Measurements from ENCODE around the gene OR7A5.
"Not testable (repeated sequence)": the region's sequence is repeated elsewhere in the genome, so short reads cannot be mapped to it uniquely, and the experiment has no call there.

The OR7A5 gene

DNA sequence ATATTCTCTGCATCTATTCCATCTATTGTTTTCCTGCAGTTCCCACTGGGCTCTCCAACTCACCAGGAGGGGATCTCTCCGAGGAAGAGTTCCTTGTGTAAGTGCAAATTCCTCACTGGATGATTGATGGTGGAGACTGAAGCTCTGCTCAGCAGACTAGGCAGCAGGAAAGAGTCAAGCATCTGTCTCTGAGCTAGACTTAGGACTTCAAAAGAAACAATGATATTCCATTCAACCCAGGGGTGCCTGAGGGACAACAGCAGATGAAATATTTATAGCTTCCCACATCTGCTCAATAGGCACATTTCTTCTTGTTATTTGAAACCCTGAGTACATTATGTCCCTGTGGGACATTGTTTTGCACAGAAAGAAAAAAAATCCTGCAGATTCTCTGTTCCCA, at the start of gene OR7A5, which contains the start of gene OR7C1:
TSS of gene OR7A5 (minus strand) at position 175 of the 400 bp plus-strand sequence. CDS start 6,944 bp downstream, outside the sequence.
TSS of gene OR7C1 (minus strand) at position 175 of the 400 bp plus-strand sequence. CDS start 35,049 bp downstream, outside the sequence.
- DNase-seq (ENCODE audit: low read depth in 2 of 2) = no peak

DNA sequence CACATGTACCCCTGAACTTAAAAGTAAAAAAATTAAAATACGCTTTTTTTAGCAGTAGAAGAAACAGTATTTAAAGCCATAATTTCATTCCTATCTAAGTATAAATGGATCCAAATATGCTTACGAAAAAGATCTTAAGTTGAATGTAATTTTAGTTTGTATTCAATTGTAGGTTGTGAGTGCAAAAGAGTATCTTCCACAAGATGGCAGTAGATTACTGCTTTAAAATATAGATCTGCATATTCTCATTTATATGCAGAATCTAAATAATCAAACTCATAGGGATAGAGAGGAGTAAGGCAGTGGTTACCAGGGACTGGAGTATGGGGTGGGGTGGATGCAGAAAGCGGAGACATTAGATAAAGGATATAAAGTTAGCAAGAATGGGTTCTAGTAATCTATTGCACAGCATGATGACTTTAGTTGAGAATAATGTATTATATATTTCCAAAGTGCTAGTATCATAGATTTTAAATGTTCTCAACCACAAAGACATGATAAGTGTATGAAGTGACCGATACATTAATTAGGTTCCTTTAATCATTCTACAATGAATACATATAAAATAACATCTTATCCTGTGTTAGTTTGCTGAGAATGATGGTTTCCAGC, 36.7 kb upstream of the OR7A5 start:
- DNase-seq (ENCODE audit: low read depth in 2 of 2) = no peak

DNA sequence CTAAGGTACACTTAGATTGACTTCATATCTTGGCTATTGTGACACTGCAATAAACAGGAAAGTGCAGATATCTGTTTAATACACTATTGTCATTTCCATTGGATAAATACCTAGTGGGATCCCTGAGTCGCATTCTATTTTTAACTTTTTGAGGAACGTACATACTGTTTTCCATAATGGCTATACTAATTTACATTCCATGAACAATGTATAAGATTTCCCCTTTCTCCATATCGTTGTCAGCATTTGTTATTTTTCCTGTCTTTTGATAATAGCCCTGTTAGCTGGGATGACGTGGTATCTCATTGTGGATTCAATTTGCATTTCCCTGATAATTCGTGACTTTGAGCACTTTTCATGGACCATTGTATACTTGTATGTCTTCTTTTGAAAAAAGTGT, 33.5 kb upstream of the OR7A5 start:
- DNase-seq (ENCODE audit: low read depth in 2 of 2) = no peak

DNA sequence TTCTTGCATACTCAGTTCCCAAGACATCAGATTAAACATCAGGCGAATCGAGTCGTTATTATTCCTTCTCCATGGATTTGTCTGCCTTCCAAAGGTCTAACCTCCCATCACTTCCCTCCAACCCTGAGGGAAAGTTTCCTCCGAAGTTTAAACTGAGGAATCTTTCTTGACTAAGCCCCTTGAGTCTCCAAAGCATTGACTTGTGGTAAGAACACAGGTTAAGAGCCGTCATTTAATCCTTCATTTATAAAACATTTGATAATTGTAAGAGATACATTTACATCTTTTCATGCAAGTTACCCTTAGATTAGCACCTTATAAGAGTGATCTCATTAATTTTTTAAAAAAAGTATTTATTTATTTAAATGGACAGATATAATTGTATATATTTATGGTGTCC, 13.8 kb upstream of the OR7A5 start, which contains the start of gene OR7A10:
TSS of gene OR7A10 (minus strand) at position 101 of the 400 bp plus-strand sequence. CDS start 7,045 bp downstream, outside the sequence.
- DNase-seq (ENCODE audit: low read depth in 2 of 2) = no peak

DNA sequence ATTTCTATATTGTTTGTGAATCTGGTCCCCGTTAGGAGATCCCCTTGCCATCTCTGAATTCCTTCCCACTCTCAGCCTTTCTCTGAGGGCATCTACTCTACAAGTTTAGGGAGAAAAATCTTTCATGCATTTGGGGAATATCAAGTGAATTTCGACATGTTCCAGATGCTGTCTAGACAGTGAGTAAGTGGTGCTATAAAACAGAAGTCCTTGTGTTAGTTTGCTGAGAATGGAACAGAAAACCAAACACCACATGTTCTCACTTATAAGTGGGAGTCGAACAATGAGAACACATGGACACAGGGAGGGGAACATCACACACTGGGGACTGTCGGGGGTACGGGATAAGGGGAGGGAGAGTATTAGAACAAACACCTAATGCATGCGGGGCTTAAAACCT, 8.6 kb upstream of the OR7A5 start:
- DNase-seq (ENCODE audit: low read depth in 2 of 2) = no peak

DNA sequence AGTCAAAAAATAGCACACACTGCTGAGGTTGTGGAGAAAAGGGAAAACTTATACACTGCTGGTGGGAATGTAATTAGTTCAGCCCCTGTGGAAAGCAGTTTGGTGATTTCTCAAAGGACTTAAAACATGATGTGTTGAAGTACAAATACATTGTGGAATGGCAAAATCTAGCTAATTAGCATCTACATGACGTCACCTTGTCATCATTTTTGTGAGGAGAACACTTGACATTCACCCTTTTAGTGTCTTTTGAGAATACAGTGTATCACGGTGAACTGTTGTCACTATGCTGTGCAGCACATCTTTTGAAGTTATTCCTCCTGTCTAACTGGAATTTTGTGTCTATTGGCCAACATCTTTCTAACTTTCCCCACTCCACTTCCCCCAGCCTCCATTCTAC, 8.2 kb upstream of the OR7A5 start:
- no peak for DNase-seq (ENCODE audit: low read depth in 2 of 2)

DNA sequence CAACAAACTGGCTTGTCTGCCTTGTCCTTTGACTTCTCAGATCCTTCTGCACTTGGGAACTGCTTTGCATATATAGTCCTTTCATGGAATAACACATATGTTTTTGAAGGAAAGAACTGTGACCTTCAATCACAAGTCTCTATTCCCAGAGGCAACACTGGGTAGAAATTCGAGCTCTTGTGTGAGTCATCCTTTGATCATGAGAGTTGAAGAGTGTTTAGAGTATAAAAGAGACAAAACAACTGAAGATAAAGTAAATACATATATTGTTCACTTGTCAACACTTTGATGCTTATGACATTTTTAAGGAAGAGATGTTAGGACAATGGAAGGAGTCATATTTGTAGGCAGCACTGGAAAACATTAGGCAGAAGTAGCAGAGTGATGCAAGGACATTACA, 5.2 kb upstream of the OR7A5 start:
- no peak for DNase-seq (ENCODE audit: low read depth in 2 of 2)

DNA sequence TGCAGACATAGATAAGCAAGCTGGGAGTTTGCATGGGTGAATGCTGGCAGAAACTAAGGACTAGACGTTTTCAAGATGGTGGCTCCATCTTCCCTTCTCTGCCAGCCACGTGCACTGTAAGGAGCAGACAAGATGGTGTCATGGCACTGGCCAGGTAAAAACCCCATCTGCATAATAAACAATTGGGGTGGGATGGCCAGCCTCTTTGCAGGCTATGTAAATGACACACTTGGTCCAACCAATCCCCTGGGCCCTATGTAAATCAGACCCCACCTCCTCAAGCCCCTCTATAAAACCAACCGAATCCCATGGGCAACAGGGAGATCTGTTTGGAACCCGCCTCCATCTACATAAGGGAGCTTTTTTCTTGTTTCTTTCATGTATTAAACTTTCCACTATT, 2.4 kb upstream of the OR7A5 start:
- DNase-seq (ENCODE audit: low read depth in 2 of 2) = no peak

DNA sequence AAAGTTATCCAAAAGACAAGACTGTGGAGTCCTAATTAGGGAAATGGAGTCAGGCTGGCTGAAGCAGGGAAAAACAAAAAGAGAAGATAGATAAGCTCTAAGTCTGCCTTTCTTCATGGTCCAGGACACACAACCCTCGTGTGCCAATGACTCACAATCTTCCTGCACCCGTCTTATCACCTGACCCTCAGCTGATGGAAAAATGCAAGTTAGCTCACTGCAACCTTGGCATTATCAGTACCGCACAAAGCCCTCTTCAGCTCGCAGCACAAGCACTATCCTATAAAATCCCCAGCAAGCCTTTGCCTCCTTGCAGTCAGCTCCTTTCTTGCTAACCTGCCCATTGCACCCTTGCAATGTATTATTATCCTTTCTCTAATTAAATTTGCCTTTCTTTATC, 4.3 kb downstream of the OR7A5 start:
- no peak for DNase-seq (ENCODE audit: low read depth in 2 of 2)

DNA sequence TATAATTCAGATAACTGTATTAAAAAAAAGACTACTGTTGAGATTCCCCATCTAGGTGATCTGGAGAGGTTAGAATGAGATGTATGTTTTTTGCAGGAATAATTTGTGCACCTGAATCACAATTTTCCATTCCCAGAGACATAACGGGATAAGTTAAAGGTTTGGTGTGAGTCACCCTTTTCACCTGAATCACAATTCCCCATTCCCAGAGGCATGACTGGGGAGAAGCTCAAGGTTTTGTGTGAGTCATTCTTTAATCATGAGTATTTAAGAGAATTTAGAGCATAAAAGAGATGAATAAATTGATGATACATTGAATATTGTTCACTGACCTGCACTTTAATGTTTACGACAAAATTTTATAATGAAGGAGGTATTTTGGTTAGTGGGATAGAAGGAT, 9.0 kb downstream of the OR7A5 start:
- DNase-seq (ENCODE audit: low read depth in 2 of 2) = no peak

DNA sequence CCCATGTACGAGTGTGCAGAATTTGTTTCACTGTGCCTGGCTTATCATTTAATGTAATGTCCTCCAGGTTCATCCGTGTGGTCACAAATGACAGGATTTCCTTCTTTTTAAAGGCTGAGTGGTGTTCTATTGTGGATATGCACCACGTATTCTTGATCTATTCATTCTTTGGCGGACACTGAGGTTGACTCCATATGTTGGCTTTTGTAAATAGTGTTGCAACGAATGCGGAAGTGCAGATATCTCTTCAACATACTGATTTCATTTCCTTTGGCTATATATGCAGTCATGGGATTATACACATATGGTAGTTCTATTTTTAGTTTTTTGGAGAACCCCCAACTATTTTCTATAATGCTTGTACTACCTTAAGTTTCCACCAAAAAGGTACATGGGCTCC, 13.0 kb downstream of the OR7A5 start:
- DNase-seq (ENCODE audit: low read depth in 2 of 2) = peak; percentile 5 to 10

DNA sequence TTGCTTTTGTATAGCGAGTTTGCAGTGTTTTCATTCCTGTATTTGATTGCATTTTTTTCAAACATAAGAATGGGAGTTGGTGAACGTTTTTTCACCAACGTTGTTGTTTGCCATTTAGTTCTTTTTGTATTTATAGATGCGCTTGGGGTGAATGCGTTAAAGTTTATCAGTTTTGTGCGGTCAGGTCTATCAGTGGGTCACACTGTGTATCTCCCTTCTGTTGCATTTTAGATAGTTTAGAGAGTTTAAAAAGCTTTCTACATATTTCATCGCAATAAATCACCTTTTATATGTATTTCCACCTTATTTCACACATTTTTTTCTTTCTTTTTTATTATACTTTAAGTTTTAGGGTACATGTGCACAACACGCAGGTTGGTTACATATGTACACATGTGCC, 16.4 kb downstream of the OR7A5 start:
- DNase-seq (ENCODE audit: low read depth in 2 of 2) = no peak

DNA sequence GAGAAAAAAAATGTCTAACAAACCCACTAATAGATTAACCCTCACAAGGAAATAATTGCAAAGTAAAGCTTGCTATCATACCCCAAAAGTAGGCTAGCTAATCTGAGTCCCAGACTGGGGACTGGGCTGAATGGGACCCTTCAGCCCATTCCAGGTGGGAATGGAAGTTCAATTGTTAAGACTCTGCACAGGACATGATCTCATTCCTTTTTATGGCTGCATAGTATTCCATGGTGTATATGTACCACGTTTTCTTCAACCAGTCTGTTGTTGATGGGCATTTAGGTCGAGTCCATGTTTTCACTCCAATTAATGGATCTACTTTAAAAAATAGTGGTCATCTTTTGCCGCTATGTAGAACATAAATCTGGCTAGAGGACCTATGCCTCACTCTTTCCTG, 17.9 kb downstream of the OR7A5 start:
- no peak for DNase-seq (ENCODE audit: low read depth in 2 of 2)

DNA sequence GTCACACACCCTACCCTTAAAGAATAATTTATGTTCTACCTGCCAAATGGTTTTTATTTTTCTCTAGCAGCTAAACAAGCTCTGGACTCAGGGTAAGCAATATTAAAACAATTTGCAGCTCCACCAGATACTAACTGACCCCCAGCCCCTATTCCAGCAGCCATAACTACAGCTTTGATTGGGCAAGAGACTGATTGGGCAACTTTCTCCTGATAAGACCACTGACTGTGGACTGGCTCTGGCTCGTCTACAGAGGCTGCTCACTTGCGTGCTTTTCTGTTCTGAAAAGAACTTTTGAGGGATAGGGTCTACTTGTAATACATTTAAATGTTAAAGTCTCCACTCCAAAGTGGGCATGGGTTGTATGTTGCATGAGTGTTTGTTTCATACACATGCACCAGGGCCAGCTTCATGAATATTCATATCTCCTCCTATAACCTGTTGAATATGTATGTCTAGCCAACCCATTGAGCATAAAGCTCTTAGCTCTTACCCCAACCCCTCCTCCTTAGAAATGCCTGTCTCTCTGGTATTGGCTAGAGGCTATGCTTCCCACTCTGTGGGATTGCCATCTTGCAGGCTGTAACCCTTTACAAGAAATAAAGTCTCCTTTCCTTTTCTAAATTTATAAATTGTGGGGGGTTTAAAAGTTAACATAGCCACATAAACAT, 19.9 kb downstream of the OR7A5 start:
- no peak for DNase-seq (ENCODE audit: low read depth in 2 of 2)

DNA sequence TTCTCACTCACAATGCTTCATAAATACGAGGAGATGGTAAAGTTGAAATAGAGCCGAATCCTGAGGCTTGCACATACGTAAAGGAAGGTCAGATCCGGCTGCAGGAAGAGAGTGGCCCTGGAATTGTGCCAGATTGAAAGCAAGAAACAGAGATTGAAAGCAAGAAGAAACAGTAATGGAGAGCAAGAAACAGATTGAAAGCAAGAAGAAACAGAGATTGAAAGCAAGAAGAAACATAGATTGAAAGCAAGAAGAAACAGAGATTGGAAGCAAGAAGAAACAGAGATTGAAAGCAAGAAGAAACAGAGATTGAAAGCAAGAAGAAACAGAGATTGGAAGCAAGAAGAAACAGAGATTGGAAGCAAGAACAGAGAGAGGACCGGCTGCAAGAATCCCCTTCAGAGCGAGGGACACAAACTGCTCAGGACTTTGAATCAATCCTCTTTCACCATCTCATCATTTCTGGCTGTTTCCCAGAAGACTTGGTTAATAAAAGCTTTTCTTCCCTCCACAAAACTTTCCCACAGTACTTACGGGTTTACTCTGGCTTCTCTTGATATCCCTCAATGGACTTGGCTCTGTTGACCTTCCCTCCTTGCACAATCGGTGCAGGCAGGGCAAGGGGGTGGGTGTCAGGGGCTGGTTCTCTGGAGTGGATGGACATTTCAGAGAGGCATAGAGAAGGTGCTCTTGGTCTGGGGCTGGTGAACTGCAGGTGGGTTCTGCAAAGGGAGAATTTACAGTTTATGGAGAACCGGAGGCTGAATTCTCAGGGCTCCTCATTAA, 25.5 kb downstream of the OR7A5 start:
- DNase-seq (ENCODE audit: low read depth in 2 of 2) = no peak

DNA sequence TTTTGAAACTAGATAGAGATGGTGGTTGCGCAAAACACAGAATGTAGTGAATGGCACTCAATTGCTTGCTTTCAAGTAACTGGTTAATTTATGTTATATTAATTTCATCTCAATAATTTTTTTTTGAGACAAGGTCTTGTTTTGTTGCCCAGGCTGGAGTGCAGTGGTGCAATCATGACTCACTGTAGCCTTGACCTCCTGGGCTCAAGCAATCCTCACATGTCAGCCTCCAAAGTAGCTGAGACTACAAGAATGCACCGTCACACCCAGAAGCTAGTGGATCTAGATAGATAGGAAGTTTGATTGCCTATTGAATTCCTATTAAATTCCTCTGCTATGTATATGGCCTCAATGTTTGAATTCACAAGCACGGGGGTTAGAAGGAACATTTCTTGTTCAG, 30.2 kb downstream of the OR7A5 start:
- no peak for DNase-seq (ENCODE audit: low read depth in 2 of 2)

DNA sequence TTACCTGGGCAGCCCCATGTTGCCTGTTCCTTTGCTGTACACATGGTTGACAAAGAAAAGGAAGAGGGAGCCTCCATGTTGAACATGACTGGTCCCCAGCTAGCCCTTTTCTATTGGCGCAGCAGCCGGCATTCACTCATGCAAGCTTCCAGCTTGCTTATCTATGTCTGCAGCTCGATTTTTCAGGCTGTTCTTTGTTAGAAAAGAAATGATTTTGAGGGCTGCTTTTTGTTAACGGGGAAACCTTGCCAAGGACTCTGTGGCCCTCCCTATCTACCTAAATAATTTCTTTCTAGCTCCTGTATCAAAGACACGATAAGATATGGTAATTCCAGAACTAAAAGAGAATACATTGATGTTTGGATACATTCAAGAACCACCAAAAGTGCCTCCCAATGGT, 36.2 kb downstream of the OR7A5 start:
- DNase-seq (ENCODE audit: low read depth in 2 of 2) = no peak

DNA sequence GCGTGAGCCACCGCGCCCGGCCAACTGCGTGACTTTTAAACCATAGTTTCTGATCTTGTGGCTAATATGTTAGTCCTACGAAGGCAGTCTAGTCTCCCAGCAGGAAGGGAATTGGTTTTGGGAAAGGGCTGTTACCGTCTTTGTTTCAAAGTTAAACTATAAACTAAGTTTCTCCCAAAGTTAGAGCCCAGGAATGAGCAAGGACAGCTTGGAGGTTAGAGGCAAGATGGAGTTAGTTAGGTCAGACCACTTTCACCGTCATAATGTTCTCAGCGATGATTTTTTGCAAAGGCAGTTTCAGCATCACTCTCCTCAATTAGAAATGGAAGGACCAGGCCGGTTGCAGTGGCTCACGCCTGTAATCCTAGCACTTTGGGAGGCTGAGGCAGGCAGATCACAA, 39.0 kb downstream of the OR7A5 start:
- no peak for DNase-seq (ENCODE audit: low read depth in 2 of 2)

DNA sequence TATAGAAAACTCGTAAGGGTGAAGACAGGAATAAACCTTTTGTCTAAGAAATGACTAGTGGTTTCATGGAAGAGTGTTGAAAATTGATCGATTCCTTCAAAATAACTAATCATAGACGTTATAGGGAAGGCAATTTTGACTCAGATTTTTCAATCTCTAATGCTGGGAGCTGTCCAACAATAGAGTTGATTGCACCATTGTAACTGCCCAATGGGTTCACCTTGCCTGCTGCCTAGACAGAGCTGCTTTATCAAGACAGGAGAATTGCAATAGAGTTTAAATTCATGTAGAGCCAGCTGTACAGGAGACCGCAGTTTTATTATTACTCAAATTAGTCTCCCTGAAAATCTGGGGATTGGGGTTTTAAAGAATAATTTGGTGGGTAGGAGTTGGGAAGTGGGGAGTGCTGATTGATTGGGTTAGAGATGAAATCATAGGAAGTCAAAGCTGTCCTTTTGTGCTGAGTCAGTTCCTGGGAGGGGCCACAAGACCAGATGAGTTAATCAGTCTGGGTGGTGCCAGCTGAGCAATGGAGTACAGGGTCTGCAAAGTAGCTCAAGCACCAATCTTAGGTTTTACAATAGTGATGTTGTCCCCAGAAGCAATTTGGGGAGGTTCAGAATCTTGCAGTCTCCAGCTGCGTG, 39.8 kb downstream of the OR7A5 start:
- DNase-seq (ENCODE audit: low read depth in 2 of 2) = no peak

DNA sequence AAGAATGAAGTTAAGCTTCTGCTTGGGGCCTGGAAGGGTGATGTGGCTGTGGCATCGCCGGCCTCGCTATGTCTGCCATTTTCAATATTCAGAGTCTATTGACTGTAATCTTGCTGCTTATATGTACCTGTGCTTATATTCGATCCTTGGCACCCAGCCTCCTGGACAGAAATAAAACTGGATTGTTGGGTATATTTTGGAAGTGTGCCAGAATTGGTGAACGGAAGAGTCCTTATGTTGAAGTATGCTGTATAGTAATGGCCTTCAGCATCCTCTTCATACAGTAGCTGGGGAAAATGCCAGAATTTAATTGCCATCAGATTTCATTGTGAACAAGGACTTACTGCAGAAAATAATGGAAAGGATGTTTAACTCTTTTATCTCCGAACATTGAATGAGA, 42.7 kb downstream of the OR7A5 start:
- not testable (repeated sequence) for DNase-seq (ENCODE audit: low read depth in 2 of 2)

DNA sequence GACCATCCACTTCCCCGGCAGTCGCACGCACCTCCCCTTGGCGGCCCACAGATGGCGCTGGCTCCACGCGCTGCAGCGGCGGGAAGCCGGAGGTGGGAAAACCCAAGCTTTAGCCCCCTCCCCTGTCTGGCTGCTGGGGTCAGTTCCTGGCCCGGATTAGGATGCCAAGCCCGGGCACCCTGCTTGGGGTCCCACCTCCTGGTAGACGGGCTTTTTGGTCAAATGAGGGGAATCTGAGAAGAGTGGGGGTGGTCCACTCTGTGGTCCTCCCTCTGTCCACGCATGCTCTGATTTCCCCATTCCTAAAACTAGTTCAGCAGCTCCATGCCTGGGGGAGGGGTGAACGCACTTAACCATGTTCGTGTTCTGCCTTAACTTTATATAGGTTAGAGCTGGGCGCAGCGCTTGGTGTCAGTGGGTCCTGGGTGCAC, 48.5 kb downstream of the OR7A5 start:
- no peak for DNase-seq (ENCODE audit: low read depth in 2 of 2)

DNA sequence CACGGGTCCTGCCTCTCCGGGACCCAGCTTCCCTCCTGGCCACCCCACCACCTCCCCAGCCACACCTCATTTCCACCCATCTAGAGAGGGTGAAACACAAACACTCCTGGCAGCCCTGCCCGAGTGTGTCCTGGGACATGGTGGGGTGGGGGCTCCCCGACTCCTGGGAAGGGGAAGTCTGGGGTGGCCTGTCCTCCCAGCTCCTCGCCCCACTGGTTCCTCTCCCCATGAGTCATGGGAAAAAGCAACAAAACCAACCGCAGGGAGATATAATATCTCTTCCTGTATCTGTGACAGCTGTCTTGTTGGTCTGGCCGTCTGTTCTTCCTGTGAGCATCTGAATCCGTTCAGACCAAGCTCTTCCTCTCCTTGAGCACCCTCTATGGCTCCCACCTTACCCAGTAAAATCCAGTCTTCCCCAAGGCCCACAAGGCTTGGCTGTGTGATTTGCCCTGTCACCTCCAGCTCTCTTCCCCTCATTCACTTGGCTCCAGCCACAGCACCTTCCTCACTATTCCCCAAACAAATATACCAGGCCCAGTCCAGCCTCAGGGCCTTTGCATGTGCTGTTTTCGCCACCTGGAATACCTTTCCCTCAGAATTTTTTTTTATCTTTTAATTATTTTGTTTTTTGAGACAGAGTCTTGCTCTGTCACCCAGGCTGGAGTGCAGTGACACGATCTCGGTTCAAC, 49.7 kb downstream of the OR7A5 start:
- not testable (repeated sequence) for DNase-seq (ENCODE audit: low read depth in 2 of 2)

Data from fibroblast of skin of left quadriceps (primary cell).